ENCODE results near the gene AZU1.

The AZU1 gene

GRCh38 chr19:808423-808775, 19.2 kb upstream of the AZU1 start:
- no peak for FAIRE-seq
- no peak for DNase-seq (ENCODE audit: insufficient read length, low spot score)
- no peak for TF ChIP-seq POLR2A (IDR thresholded peaks at IDR 0.05; ENCODE audit: low read depth, low read length)
- peak; percentile 66 for TF ChIP-seq POLR2AphosphoS5 (IDR thresholded peaks at IDR 0.05; ENCODE audit: low read depth, low read length)
- TF ChIP-seq SPI1 (IDR thresholded peaks at IDR 0.05; ENCODE audit: low read depth, low read length): no peak
- TF ChIP-seq TAF1 (IDR thresholded peaks at IDR 0.05; ENCODE audit: low read depth, low read length): no peak
- no peak for TF ChIP-seq PAX5 (IDR thresholded peaks at IDR 0.05; ENCODE audit: insufficient read depth, low read length, severe bottlenecking)
- no peak for TF ChIP-seq POU2F2 (IDR thresholded peaks at IDR 0.05; ENCODE audit: low read depth, low read length)

- no peak for FAIRE-seq
- no peak for DNase-seq (ENCODE audit: insufficient read length, low spot score)
- TF ChIP-seq PAX5 (IDR thresholded peaks at IDR 0.05; ENCODE audit: insufficient read depth, low read length, severe bottlenecking) (no peak), SPI1 (IDR thresholded peaks at IDR 0.05; ENCODE audit: low read depth, low read length) (no peak), POLR2AphosphoS5 (IDR thresholded peaks at IDR 0.05; ENCODE audit: low read depth, low read length) (peak; percentile 44; the same call in 1 of the 2 replicates), POU2F2 (IDR thresholded peaks at IDR 0.05; ENCODE audit: low read depth, low read length) (no peak)
These were observed 17.4 kb upstream of the AZU1 start for GRCh38 chr19:810077-810855.

- DNase-seq (ENCODE audit: insufficient read length, low spot score): peak; percentile 25
- TF ChIP-seq PAX5 (IDR thresholded peaks at IDR 0.05; ENCODE audit: insufficient read depth, low read length, severe bottlenecking) (no peak), POLR2A (IDR thresholded peaks at IDR 0.05; ENCODE audit: low read depth, low read length) (0 out of 2 replicates have a peak, but pooled peaks have one; percentile 10), POLR2AphosphoS5 (IDR thresholded peaks at IDR 0.05; ENCODE audit: low read depth, low read length) (peak; percentile 45; the same call in 1 of the 2 replicates)
- FAIRE-seq: no peak
These were observed 16.7 kb upstream of the AZU1 start for GRCh38 chr19:810883-811489.

GRCh38 chr19:811506-812048, 16.1 kb upstream of the AZU1 start:
- no peak for TF ChIP-seq POLR2A (IDR thresholded peaks at IDR 0.05; ENCODE audit: low read depth, low read length)
- TF ChIP-seq POU2F2 (IDR thresholded peaks at IDR 0.05; ENCODE audit: low read depth, low read length): no peak
- TF ChIP-seq TAF1 (IDR thresholded peaks at IDR 0.05; ENCODE audit: low read depth, low read length): no peak
- no peak for TF ChIP-seq POLR2AphosphoS5 (IDR thresholded peaks at IDR 0.05; ENCODE audit: low read depth, low read length)
- no peak for TF ChIP-seq PAX5 (IDR thresholded peaks at IDR 0.05; ENCODE audit: insufficient read depth, low read length, severe bottlenecking)
- no peak for TF ChIP-seq SPI1 (IDR thresholded peaks at IDR 0.05; ENCODE audit: low read depth, low read length)
- DNase-seq (ENCODE audit: insufficient read length, low spot score) (peak; percentile 25), FAIRE-seq (no peak)

- no peak for TF ChIP-seq PAX5 (IDR thresholded peaks at IDR 0.05; ENCODE audit: insufficient read depth, low read length, severe bottlenecking)
- TF ChIP-seq POLR2A (IDR thresholded peaks at IDR 0.05; ENCODE audit: low read depth, low read length): peak; percentile 40; the same call in 1 of the 2 replicates
- TF ChIP-seq SPI1 (IDR thresholded peaks at IDR 0.05; ENCODE audit: low read depth, low read length): 0 out of 2 replicates have a peak, but pooled peaks have one; percentile 6
- no peak for TF ChIP-seq TAF1 (IDR thresholded peaks at IDR 0.05; ENCODE audit: low read depth, low read length)
- FAIRE-seq: no peak
- peak; percentile 31 for DNase-seq (ENCODE audit: insufficient read length, low spot score)
These were observed 15.4 kb upstream of the AZU1 start for GRCh38 chr19:812049-812746.

- DNase-seq (ENCODE audit: insufficient read length, low spot score): peak; percentile 19
- TF ChIP-seq POLR2A (IDR thresholded peaks at IDR 0.05; ENCODE audit: low read depth, low read length): peak; percentile 30; the same call in 1 of the 2 replicates
- no peak; the same call in none of the 2 replicates for TF ChIP-seq POU2F2 (IDR thresholded peaks at IDR 0.05; ENCODE audit: low read depth, low read length)
- no peak for FAIRE-seq
These were observed 14.9 kb upstream of the AZU1 start for GRCh38 chr19:812747-813218.

GRCh38 chr19:813219-814151, 14.2 kb upstream of the AZU1 start:
- TF ChIP-seq SPI1 (IDR thresholded peaks at IDR 0.05; ENCODE audit: low read depth, low read length) (no peak), POLR2A (IDR thresholded peaks at IDR 0.05; ENCODE audit: low read depth, low read length) (no peak; the same call in 1 of the 2 replicates), TAF1 (IDR thresholded peaks at IDR 0.05; ENCODE audit: low read depth, low read length) (no peak), POU2F2 (IDR thresholded peaks at IDR 0.05; ENCODE audit: low read depth, low read length) (no peak), POLR2AphosphoS5 (IDR thresholded peaks at IDR 0.05; ENCODE audit: low read depth, low read length) (no peak; the same call in none of the 2 replicates), PAX5 (IDR thresholded peaks at IDR 0.05; ENCODE audit: insufficient read depth, low read length, severe bottlenecking) (no peak)
- peak; percentile 32 for DNase-seq (ENCODE audit: insufficient read length, low spot score)
- no peak for FAIRE-seq

GRCh38 chr19:814152-815078, 13.2 kb upstream of the AZU1 start:
- peak; percentile 47 for DNase-seq (ENCODE audit: insufficient read length, low spot score)
- no peak for FAIRE-seq
- TF ChIP-seq POLR2AphosphoS5 (IDR thresholded peaks at IDR 0.05; ENCODE audit: low read depth, low read length) (peak; percentile 95), TAF1 (IDR thresholded peaks at IDR 0.05; ENCODE audit: low read depth, low read length) (peak; percentile 37; the same call in 1 of the 2 replicates), SPI1 (IDR thresholded peaks at IDR 0.05; ENCODE audit: low read depth, low read length) (no peak), POLR2A (IDR thresholded peaks at IDR 0.05; ENCODE audit: low read depth, low read length) (peak; percentile 52; the same call in 1 of the 2 replicates), PAX5 (IDR thresholded peaks at IDR 0.05; ENCODE audit: insufficient read depth, low read length, severe bottlenecking) (no peak), POU2F2 (IDR thresholded peaks at IDR 0.05; ENCODE audit: low read depth, low read length) (0 out of 2 replicates have a peak, but pooled peaks have one; percentile 8)
